Keratinocyte (primary cell): ENCODE measurements around the gene UBXN11.

Experiments used
- EZH2 ChIP-seq: IDR thresholded peaks from one replicate; pipeline ENCODE4 v1.6.1; 2012; ENCODE audit warnings: inconsistent platforms, mild to moderate bottlenecking, low read length, moderate library complexity
- TF ChIP-seq, protein P1 (sequence below), 3 experiments: IDR thresholded peaks in 1 of 3; conservative IDR thresholded peaks in 1 of 3; optimal IDR thresholded peaks in 1 of 3; 2 replicates in 2 of 3; 3 replicates in 1 of 3; pipeline versions ENCODE3 to v1.5.1; 2011; ENCODE audit warnings: low read length in 3 of 3, mild to moderate bottlenecking in 3 of 3, moderate library complexity in 2 of 3, control low read depth in 1 of 3, inconsistent platforms in 1 of 3; ENCODE audit not compliant: insufficient read depth in 2 of 3; ENCODE audit errors: extremely low read depth in 1 of 3

- no peak for TF ChIP-seq EZH2
- TF ChIP-seq, protein P1, sequence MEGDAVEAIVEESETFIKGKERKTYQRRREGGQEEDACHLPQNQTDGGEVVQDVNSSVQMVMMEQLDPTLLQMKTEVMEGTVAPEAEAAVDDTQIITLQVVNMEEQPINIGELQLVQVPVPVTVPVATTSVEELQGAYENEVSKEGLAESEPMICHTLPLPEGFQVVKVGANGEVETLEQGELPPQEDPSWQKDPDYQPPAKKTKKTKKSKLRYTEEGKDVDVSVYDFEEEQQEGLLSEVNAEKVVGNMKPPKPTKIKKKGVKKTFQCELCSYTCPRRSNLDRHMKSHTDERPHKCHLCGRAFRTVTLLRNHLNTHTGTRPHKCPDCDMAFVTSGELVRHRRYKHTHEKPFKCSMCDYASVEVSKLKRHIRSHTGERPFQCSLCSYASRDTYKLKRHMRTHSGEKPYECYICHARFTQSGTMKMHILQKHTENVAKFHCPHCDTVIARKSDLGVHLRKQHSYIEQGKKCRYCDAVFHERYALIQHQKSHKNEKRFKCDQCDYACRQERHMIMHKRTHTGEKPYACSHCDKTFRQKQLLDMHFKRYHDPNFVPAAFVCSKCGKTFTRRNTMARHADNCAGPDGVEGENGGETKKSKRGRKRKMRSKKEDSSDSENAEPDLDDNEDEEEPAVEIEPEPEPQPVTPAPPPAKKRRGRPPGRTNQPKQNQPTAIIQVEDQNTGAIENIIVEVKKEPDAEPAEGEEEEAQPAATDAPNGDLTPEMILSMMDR (optimal IDR thresholded peaks at IDR 0.05 in 1 of 3, IDR thresholded peaks at IDR 0.05 in 1 of 3, conservative IDR thresholded peaks at IDR 0.05 in 1 of 3; ENCODE audit: extremely low read depth in 1 of 3, insufficient read depth in 2 of 3, low read length in 3 of 3): no peak
Observed at GRCh38 chr1:26350343-26350700, 43.9 kb upstream of the UBXN11 start.
